DND-41 (cell line): ENCODE results near the gene GRIK4.
A peak's percentile ranks its signal among the peaks of the same experiment; 100 is the strongest.
"Not testable (repeated sequence)": the region's sequence is repeated elsewhere in the genome, so short reads cannot be mapped to it uniquely, and the experiment has no call there.

ENCODE experiments used
- ATAC-seq: fragments of 200-7000 bp; cut with Tn5 transposase; 3 replicates; pipeline ENCODE4 v1.9.1; 2021; ENCODE audit warnings: low read depth; ENCODE audit not compliant: insufficient read depth
- DNase-seq: peaks from one replicate; pipeline ENCODE4 v3.0.0-alpha.2; 2020
- H2AFZ ChIP-seq: 2 replicates; pipeline ENCODE4 v1.6.0; 2012; ENCODE audit warnings: low read depth, low read length
- H3K27ac ChIP-seq: 2 replicates; pipeline ENCODE4 v1.5.1; 2012; ENCODE audit warnings: low read length, inconsistent platforms
- H3K27me3 ChIP-seq: fragments of 200-600 bp; sonication (generic); 2 replicates; pipeline ENCODE4 v1.6.0; 2012; ENCODE audit warnings: low read length, mild to moderate bottlenecking, inconsistent platforms; ENCODE audit not compliant: insufficient read depth, poor library complexity
- H3K36me3 ChIP-seq: 2 replicates; pipeline ENCODE4 v1.5.1; 2012; ENCODE audit warnings: low read length, inconsistent platforms; ENCODE audit not compliant: insufficient read depth
- H3K4me1 ChIP-seq: 2 replicates; pipeline ENCODE4 v1.5.1; 2012; ENCODE audit warnings: mild to moderate bottlenecking, low read length; ENCODE audit not compliant: insufficient read depth
- H3K4me2 ChIP-seq: 2 replicates; pipeline ENCODE4 v1.6.0; 2012; ENCODE audit warnings: mild to moderate bottlenecking, moderate library complexity, low read length, inconsistent platforms; ENCODE audit not compliant: insufficient read depth
- H3K4me3 ChIP-seq, 2 experiments: fragments of 200-600 bp in 1 of 2; shearing (Covaris generic) in 1 of 2; 2 replicates each; pipeline ENCODE4 v1.5.1; 2012 to 2016; ENCODE audit warnings: inconsistent platforms in 2 of 2, low read length in 2 of 2, mild to moderate bottlenecking in 2 of 2, low read depth in 1 of 2, moderate library complexity in 1 of 2
- H3K79me2 ChIP-seq: 2 replicates; pipeline ENCODE4 v1.6.0; 2012; ENCODE audit warnings: low read length, inconsistent platforms; ENCODE audit not compliant: insufficient read depth
- H3K9ac ChIP-seq: 2 replicates; pipeline ENCODE4 v1.6.0; 2012; ENCODE audit warnings: low read depth, mild to moderate bottlenecking, inconsistent platforms, low read length, moderate library complexity
- H3K9me3 ChIP-seq: 2 replicates; pipeline ENCODE4 v1.5.1; 2012; ENCODE audit warnings: low read length, moderate library complexity, mild to moderate bottlenecking, inconsistent platforms; ENCODE audit not compliant: insufficient read depth, severe bottlenecking
- H4K20me1 ChIP-seq: 2 replicates; pipeline ENCODE4 v1.6.0; 2012; ENCODE audit warnings: low read length; ENCODE audit not compliant: insufficient read depth
- EZH2 ChIP-seq: IDR thresholded peaks from 3 replicates; pipeline ENCODE4 v1.6.1; 2012; ENCODE audit warnings: borderline replicate concordance, low read depth, mild to moderate bottlenecking, moderate library complexity, low read length, inconsistent platforms; ENCODE audit not compliant: severe bottlenecking
- TF ChIP-seq, protein P1 (sequence below): IDR thresholded peaks from 2 replicates; pipeline ENCODE4 v1.5.1; 2012; ENCODE audit warnings: borderline replicate concordance, low read length, moderate library complexity, mild to moderate bottlenecking; ENCODE audit not compliant: poor library complexity, severe bottlenecking; ENCODE audit errors: extremely low read depth

GRIK4 gene

GRCh38 chr11:121018746-121019145, 507.2 kb downstream of the GRIK4 start:
- Histone ChIP-seq H3K4me2 (no peak overlapping the region), H4K20me1 (no peaks in the 10 kb centered on the region), H3K27me3 (peaks cover 8% of the 10 kb centered on the region), H3K27ac (no peak overlapping the region), H3K9ac (no peak overlapping the region), H3K36me3 (no peaks in the 10 kb centered on the region), H3K4me1 (peaks cover 6% of the 10 kb centered on the region), H3K4me3 (no peak overlapping the region), H2AFZ (no peak overlapping the region), H3K9me3 (no peaks in the 10 kb centered on the region), H3K79me2 (no peaks in the 10 kb centered on the region)
- TF ChIP-seq, protein P1, sequence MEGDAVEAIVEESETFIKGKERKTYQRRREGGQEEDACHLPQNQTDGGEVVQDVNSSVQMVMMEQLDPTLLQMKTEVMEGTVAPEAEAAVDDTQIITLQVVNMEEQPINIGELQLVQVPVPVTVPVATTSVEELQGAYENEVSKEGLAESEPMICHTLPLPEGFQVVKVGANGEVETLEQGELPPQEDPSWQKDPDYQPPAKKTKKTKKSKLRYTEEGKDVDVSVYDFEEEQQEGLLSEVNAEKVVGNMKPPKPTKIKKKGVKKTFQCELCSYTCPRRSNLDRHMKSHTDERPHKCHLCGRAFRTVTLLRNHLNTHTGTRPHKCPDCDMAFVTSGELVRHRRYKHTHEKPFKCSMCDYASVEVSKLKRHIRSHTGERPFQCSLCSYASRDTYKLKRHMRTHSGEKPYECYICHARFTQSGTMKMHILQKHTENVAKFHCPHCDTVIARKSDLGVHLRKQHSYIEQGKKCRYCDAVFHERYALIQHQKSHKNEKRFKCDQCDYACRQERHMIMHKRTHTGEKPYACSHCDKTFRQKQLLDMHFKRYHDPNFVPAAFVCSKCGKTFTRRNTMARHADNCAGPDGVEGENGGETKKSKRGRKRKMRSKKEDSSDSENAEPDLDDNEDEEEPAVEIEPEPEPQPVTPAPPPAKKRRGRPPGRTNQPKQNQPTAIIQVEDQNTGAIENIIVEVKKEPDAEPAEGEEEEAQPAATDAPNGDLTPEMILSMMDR = no peak
- TF ChIP-seq EZH2 = no peak
- DNase-seq (no peak), ATAC-seq (no peak)

DNA sequence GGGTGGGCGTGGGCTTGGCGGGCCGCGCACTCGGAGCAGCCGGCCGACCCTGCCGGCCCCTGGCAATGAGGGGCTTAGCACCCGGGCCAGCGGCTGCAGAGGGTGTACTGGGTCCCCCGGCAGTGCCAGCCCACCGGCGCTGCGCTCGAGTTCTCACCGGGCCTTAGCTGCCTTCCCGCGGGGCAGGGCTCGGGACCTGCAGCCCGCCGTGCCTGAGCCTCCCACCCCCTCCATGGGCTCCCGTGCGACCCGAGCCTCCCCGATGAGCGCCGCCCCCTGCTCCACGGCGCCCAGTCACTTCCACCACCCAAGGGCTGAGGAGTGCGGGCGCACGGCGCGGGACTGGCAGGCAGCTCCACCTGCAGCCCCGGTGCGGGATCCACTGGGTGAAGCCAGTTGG, 510.2 kb downstream of the GRIK4 start:
- not testable (repeated sequence) for DNase-seq, H3K9ac ChIP-seq, H3K27me3 ChIP-seq, H3K4me3 ChIP-seq, H4K20me1 ChIP-seq, H3K4me2 ChIP-seq, H2AFZ ChIP-seq, H3K36me3 ChIP-seq, ATAC-seq, H3K9me3 ChIP-seq, H3K27ac ChIP-seq
- peaks cover 27% of the 10 kb centered on the region for H3K4me1 ChIP-seq
- peaks cover 24% of the 10 kb centered on the region for H3K79me2 ChIP-seq

DNA sequence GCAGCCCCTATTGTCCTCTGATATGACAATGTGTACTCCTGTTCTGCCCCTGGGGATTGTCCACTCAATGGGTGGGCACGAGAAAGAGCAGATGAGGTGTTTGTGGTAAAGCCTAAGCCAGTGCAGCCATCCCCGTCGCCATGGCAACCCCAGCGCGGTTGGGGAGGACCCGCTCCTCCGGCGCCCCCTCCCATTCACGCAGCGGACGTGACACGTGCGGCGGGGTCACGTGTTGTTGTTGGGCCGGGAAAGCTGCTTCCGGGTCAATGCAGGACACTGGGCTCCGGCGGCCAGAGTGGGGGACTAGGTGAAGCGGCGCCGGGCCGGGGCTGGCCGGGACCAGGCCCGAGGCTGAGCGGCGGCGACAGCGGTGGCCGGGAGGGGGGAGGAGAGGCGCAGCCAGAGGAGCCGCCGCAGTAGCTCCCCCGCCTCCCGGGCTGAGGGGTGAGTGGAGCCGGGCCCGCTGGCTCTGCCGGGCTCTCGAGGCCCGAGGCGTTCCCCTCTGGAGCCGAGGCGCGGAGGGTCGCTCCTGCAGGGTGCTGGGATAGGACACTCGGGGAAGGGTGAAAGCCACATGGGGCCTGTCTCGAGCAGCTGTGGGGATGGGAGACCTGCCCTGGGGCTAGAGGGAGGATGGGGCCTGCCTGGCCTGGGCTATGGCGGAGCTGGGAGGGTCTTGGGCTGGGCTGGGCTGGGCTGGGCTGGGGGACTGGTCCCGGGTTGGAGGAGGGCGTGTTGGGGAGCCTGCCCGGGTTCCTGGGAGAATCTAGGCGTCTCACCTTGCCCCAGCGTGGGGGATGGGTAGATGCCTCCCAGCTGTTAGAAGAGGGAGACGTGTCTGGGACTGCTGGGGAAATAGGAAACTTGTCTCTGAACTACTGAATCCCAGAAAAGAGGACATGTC, 512.6 kb downstream of the GRIK4 start, which contains the start of gene TBCEL:
Gene TBCEL (plus strand): TSS at position 255 of the 904 bp plus-strand sequence. CDS start 21,589 bp downstream, outside the sequence.
- ATAC-seq (peak; percentile 88), DNase-seq (peak; percentile 90)
- Histone ChIP-seq H3K9ac (peak within 1 kb of the TSS; percentile 77), H3K27ac (peak within 1 kb of the TSS; percentile 57), H4K20me1 (peaks cover 6% of the 10 kb centered on the region; the same call in 1 of the 2 replicates), H3K4me2 (peak within 1 kb of the TSS; percentile 98), H3K4me3 (peak within 1 kb of the TSS; percentile 74 to 91), H2AFZ (peak within 1 kb of the TSS; percentile 87), H3K9me3 (no peaks in the 10 kb centered on the region), H3K4me1 (peaks cover 27% of the 10 kb centered on the region), H3K79me2 (peaks cover 26% of the 10 kb centered on the region), H3K27me3 (no peaks in the 10 kb centered on the region), H3K36me3 (no peaks in the 10 kb centered on the region)
- TF ChIP-seq, protein P1 = no peak
- TF ChIP-seq EZH2 = no peak

DNA sequence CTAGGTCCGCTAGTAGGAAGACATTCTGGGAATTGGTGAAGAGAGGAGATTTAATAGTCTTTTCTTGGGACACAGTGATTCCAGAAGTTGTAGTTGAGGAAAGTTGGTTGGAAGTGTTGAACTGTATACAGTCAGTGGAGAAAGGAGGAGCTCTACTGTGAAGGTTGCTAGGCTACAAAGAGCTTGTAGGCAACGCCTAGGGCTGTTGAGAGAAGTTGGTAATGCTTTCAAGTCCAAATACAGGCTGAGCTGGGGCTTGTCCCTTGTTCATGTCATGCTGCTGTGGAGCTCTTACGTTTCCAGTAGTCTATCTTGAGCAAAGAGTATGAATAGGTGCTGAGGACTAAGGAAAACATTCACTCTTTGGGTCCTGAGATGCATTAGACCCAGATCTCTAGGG, 513.4 kb downstream of the GRIK4 start:
- peak overlapping the region; percentile 57; the same call in 1 of the 2 replicates for H3K27ac ChIP-seq

More for the DNA sequence above, 513.4 kb downstream of the GRIK4 start:
- Histone ChIP-seq H3K4me3 (peak overlapping the region; percentile 74 to 91; a peak in 3 of 4 replicates), H3K9ac (peak overlapping the region; percentile 77), H3K79me2 (peaks cover 26% of the 10 kb centered on the region), H3K4me2 (peak overlapping the region; percentile 98), H4K20me1 (peaks cover 6% of the 10 kb centered on the region; the same call in 1 of the 2 replicates), H3K36me3 (no peaks in the 10 kb centered on the region), H2AFZ (peak overlapping the region; percentile 87), H3K27me3 (no peaks in the 10 kb centered on the region), H3K9me3 (no peaks in the 10 kb centered on the region), H3K4me1 (peaks cover 35% of the 10 kb centered on the region)
- no peak for DNase-seq
- TF ChIP-seq, protein P1 = no peak
- no peak for TF ChIP-seq EZH2
- ATAC-seq = no peak
